GM19035 (cell line): ENCODE results near the gene CDK2.
"Not testable (repeated sequence)": the region's sequence is repeated elsewhere in the genome, so short reads cannot be mapped to it uniquely, and the experiment has no call there.

Experiments
- ATAC-seq: cut with Tn5 transposase; IDR thresholded peaks from one replicate; pipeline ENCODE4 v1.9.1; 2021; ENCODE audit not compliant: unreplicated experiment

CDK2 gene

DNA sequence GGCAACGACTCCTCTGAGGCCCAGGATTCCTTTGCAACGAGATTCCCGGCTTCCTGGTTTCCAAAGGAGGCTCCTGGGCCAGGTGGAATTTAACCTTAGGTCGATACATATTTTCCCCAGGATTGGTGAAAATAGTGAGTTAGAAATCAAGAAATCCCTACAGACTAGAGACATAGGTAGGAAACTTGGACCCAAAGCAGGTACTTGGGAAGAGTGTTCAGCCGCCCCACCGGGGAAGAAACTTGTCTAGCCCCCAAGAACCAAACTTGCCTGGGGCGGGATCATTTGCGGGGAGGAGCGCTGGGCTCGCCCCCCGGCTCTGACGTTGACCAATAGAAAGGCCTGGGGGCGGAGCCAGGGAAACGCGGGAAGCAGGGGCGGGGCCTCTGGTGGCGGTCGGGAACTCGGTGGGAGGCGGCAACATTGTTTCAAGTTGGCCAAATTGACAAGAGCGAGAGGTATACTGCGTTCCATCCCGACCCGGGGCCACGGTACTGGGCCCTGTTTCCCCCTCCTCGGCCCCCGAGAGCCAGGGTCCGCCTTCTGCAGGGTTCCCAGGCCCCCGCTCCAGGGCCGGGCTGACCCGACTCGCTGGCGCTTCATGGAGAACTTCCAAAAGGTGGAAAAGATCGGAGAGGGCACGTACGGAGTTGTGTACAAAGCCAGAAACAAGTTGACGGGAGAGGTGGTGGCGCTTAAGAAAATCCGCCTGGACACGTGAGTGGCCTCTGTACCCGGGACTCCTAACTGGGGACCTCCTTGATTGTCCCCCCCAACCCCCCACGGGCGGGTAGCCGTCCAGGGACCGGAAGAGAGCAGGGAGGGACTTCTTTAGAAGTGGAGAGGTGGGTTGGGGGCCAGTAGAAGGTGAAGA, at the start of gene CDK2:
Gene CDK2, plus strand, starts transcription at position 423 of the 874 bp plus-strand sequence. Its CDS starts 179 bp downstream, at position 602.
- ATAC-seq, result peak; percentile 93

DNA sequence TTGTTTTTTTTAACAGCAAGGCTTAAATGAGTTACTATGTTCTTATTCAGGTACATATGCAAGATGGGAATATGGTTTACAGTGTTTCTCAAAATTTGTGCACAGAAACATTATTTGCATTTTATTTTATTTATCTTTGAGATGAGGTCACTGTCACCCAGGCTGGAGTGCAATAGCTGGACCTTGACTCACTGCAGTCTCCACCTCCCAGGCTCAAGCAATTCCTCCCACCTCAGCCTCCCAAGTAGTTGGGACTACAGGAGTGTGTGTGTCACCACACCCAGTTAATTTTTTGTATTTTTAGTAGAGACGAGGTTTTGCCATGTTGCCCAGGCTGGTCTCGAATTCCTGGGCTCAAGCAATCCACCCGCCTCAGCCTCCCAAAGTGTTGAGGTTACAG, 47.6 kb upstream of the CDK2 start:
- ATAC-seq, result not testable (repeated sequence)

DNA sequence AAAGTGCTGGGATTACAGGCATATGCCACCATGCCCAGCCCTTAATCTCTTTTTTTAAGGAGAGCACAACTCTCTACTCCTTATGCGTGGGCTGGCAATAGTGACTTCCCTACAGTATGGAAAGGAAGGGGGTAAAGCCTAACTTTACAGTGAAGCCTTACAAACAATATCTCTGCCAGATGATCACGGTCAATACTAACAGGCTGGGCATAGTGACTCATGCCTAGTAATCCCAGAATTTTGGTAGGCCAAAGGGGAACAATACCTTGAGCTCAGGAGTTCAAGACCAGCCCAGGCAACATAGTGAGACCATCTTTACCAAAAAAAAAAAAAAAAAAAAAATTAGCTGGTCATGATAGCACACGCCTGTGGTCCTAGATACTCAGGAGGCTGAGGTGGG, 44.5 kb upstream of the CDK2 start:
- ATAC-seq, result no peak

DNA sequence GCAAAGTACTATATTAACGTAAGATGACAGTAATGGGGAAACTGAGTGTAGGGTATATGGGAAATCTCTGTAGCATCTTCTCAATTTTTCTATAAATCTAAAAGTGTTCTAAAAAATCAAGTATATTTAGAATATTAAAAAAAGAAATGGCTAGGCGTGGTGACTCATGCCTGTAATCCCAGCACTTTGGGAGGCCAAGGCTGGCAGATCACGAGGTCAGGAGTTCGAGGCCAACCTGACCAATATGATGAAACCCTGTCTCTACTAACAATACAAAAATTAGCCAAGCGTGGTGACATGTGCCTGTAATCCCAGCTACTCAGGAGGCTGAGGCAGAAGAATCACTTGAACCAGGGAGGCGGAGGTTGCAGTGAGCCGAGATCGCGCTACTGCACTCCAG, 43.0 kb upstream of the CDK2 start:
- ATAC-seq, result not testable (repeated sequence)

DNA sequence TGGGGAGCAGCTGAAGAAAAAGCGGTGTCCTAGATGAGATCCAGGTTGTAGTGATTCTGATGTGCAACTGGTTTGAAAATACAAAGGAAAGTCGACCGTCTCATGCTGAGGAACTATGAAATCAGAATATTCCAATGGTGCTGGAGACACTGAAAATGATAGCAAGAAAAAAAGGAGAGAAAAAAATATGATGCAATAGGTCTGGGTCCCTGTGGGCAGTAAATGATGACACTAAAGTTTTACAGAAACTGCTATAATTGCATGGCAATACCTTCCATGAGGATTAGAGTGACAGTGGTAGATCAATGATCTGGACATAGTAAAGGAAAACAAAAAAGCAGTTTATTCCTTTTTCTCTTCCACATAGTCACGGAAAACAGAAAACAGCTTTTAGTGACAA, 41.3 kb upstream of the CDK2 start:
- ATAC-seq, result no peak

DNA sequence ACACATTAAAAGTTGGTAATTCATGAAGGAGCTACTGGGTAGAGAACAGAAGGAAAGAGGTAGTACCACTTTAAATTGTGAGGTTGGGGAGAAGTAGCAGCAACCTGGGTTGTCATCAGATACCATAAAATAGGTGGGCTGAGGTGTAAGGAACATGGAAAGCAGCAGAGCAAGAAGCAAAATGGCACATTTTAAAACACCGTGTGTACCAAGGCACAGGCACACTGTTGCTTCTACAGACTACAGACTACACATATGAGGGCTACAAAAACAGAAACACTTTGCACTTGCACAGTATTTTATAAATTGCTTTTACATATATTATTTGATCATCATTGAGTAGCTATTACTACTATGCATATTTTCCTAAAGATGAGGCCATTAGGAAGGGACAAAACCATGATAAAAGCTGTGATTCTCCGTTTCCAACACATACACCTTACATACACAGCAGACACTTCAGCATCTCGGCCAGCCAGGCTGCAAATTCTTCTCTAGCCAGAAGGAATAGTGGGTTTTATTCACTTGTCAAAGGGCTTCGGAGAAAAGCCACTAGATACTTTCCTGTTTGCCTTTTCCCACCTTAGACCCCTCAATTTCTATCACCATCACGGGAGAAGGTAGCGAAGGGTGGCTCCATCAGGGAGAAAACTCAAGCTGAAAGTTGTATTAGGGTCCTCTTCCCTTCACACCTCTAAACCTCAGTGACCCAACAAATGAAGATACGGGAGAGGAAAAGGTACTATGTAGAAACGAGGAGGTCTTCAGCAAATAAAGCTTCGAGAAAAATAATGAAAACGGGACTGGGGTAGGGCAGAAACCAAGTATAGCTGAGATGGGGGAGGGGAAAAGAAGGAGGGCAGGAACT, 40.5 kb upstream of the CDK2 start:
- no peak for ATAC-seq

DNA sequence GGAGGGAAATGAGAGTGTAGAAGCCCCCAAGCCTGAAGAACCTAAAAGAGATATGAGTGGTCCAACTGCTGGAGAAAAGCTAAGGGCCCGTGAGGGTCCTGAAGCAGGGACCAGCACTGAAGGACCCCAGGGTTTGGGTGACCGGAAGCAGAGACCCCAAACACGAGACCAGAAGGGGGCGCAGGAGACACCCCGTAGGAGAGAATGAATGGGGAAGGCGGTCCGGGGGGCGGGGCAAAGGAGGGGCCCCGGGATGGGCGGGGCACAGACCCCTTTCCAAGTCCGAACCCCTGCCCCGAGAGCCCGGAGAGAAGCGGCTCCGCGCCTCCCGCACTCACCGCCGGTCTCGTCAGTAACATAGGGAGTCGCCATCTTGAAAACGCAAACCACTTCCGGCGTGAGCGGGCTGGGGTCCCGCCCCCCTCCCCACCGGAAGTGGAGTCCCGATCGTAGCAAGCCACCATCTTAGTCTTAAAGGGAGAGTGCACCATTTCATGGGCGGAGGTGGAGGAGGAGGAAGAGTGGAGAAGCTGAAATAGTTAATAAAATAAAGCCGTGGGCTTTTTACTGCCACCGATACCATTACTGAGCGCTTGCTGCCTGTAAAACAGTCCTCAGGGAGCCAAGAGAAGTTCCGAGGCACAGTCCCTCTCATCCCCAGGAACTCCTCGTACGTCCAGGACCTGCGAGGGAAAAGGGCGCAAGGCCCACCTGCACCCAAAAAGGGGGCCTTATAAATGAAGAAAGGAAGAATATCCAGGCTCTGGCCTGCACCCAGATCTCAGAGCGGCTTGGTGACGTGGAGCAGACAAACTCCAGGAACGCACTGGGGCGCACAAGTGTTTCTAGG, 39.7 kb upstream of the CDK2 start:
- ATAC-seq, result peak; percentile 43

DNA sequence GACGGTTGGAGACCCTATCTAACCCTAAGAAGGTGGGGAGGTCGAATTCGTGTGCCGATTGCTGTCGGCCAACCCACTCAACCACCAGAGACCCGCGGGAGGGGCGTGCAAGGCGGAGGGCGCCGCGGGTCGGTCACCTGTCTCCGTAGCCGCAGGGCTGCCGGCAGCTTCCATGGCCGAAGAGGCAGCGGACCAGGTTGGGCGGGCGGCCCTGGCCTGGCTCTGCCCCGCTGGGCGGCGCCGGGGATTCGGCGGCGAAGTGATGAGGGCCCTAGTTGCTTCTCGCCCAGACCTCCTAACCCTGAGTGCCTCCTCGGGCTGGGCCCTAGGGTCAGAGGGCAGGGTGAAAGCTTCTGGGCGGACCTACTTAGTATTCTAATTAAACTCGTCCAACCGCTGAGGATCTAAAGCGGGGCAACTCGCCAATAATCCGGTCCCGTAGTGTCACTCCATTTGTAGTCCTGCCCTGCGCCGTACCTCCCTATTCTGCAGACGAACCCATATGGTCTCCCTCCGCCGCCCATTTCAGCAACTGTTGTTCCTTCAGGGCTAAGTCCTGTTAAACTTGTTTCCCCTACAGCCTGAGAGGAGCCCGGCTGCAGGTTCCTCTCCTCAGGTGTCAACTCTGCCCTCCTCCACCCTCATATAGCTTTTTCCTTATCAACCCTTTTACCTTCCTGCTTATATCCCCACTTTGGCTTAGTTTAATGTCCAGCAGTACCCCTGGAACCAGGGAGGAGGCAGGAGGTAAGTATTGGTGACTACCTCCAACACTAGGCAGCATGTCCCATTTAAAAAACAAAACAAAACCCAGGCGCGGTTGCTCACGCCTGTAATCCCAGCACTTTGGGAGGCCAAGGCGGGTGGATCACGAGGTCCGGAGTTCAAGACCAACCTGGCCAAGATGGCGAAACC, 38.8 kb upstream of the CDK2 start, which contains the start of gene PYM1:
Gene PYM1, minus strand, starts transcription at position 307 of the 915 bp plus-strand sequence. Its CDS starts 133 bp downstream, at position 174.
- peak; percentile 46 for ATAC-seq

DNA sequence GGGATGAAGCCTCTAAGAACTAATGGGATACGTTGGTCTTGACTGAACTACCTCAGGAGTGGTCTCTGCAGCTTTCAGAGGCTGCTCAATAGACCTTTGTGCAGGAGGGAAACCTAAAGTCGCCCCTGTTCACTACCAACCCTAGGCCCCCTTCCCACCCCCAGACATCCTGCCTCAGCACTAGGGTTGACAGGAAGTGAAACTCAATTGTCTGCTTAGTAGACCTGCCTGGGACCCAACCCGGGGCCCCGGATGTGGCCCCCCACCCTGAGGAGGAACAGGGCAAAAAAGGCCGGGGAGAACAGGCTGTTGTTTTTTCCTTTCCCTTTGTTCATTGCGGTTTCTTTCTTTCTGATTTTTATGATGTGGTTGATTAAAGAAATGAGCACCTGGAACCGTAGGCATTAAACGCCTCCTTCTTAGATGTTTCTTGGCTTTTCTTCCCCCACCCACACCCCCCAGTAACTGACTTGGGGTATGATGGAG, 37.3 kb upstream of the CDK2 start:
- ATAC-seq, result peak; percentile 30

DNA sequence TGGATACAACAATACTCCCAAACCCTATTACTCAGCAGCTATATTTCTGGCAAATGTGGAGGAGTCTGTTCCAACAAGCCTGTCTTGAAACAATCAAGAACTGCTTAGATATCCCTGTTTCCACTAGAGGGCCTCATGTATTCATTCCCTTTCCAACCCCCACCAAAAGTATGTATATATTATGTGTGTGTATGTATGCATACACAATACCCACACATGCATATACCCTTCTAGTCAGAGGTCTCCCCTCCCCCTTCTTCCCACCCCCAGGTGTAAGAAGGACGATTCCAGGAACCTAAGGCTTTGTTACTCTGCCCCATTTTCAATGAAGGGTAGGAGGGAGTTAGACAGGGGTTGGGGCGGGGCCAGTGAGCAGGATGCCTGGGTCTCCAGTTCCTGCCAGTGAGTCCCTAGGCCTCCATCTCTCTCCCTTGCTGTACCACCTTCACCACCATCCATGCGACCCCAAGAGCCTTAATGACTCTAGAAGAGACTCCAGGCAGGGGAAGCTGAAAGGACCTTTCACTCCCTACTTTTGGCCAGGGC, 35.8 kb upstream of the CDK2 start, which contains the start of gene DGKA:
Gene DGKA, plus strand, starts transcription at position 392 of the 546 bp plus-strand sequence. CDS start 5,342 bp downstream, outside the sequence.
- ATAC-seq, result no peak

DNA sequence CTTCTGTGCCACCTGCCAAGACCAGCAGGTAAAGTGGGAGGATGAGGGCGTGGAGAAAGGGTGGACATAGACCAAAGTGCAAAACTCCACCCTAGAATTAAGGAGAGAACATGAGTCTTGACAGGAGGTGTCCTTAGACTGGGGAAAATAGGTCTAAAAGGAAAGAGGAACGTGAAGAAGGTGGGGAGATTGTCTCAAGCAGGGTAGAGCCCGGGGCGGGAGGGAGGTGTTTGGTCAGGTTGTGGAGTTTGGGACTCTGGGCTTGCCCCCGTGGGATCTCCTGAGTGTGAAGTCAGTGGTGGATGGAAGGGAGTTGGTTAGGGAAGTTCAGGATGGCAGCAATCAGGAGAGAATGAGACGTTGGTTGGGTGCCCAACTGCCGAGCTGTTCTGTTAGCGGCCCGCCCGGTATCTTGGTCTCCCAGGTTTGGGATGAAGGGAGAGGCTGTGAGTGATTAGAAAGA, 35.3 kb upstream of the CDK2 start:
- no peak for ATAC-seq

DNA sequence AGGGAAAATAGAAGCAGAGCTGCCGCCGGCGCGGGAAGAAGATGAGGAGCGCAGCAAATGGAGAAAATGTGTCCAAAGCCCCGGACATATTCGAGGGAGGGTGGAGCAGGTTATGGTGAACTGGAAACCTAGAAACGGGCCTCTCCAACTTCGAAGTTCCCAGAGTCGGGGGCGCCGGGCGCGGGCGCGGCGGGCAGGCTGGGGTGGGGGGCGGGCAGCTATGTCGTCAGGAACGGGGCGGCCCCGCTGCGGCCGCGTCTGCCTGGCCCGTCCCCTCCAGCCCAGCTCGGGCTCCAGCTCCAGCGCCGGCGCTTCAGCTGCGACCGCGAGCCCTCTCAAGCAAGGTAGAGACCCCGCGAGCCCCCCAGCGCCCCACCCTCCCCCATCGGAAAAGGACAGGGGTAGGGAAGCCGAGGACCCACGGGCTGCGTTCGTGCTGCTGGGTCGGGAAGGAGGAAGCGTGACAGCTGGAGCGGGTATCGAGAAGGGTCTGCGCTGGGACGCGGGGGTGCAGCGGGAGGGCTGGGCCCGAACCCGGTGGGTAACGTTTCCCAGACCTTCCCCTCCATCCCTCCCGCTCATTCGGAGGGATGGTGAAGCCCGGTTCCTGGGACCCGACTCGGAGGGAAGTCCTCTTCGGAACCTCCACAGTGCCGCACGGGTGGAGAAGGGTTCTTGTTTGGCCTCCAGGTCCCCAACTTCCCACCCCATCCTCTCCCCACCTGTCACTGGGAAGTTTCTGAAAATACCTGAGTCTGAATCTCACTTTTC, 34.7 kb upstream of the CDK2 start:
- no peak for ATAC-seq

DNA sequence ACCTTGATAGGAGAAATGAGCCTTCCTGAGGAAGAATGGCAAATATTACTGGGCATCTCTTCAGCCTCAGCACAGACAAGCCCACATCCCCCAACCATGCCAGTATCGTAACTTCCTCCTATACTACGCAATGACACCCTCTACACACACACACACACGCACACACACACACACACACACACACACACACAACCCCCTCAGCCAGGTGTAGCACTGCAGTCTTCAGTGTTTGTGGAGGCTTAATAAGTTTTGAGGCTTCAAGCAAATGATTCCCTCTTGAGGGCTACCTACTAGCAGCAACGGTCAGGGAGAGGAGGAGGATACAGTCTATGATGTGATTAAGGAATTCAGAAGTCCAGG, 34.1 kb upstream of the CDK2 start:
- no peak for ATAC-seq

DNA sequence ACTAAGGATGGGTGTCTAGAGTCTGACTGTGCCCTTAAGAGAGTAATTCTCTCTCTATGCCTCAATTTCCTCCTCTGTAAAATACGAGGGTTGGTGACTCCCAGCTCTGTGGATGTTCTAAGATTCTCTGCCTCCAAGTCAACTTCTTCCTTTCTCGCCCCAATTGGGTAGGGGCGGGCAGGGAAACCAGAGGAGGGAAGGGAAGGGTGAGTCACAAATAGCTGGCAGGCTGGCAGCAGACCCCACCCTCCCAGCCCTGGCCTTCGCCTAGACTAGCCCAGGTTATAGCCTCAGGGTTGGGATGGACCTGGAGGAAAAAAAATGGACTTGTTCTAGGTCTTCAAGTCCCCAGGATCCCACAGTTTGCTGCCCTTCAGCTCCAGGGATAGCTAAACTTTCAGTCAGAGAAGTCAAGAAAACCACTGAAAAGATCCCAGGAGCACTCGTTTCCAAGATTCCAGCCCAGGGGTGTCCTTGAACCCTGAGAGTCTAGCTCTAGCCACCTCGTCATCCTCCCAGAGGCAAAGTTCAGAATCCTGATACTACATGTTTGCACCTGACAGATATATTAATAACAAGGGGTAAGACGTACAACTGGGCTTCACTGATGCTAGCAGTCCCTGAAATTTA, 33.3 kb upstream of the CDK2 start:
- ATAC-seq, result no peak

DNA sequence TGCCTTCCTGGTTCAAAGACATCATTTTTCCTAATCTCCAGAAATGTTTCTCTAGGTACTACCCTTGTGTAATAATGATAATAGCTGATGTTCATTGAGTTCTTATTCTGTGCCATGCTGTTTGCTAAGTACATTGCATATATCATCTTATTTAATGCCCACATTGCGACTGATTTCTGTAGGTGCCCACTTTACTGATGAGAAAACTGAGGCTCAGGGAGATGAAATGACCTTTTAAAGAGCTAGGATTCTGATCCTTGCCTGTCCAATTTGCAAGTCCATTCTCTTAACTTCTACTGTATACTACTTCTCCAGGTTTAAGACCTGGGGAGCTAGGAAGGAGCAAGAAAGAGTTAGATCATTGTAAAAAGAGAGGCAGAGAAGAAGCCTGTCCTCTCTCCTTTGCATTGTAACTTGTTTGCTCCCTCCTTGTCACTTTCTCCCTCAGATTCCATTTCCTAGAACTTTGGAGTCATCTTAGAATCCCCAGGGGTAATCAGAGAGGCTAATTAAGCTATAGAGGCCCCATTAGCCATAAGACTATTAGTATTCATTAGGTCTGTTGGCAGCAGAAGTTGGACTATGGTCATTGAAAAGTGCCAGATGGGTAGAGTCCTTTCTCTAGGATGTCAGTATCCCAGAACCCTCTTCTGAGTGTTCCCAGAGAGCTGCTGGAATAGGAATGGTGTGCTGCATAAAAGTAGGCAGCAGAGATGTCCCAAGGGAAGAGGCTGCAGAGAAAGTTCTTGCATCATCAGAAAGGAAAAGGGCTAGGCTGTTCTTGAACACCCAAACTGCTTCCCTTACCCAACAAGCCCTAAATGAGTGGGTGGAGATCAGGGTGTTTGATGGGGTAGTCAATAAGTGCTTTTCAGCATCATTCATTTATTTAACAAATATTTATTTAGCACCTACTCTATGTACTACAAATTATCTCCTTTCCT, 32.6 kb upstream of the CDK2 start:
- no peak for ATAC-seq

DNA sequence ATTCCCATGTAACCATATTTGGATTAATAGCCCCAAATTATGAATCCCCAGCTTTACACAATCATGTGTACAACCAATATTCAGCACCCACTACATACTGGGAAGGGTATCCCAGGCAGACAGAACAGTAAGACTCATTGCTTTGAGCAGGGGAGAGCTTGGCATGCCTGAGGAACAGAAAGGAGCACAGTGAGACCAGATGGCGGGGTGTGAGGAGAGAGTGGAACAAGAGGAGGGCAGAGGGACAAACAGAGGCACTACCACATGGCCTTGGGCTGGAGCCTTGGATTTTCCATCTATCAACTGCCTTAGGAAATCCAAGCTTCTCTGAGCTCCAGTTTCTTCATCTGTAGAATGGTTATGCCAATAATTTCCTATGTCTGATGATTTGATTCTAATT, 31.9 kb upstream of the CDK2 start:
- ATAC-seq, result no peak

DNA sequence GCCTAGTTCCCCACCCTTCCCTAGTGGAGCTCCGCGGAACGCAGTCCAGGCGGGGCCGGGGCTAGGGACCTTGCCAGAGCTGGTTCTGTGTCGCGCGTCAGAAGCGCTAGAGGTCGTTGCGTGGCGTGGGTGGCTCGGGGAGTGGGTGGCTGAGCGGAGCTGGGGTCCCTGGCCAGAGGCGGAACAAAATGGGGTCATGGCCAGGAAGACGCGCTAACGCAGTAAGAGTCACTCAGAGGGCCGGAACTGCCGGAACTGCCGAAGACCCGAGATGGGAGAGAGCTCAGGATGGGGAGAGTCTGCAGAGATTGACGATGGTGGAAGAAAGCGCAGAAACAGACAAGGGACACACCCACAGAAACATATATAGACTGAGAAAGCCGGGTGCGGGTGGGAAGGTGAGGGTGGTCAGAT, 30.9 kb upstream of the CDK2 start:
- no peak for ATAC-seq
